Hematopoietic multipotent progenitor cell treated with erythropoietin and hydrocortisone succinate and interleukin-3 and kit ligand, for 6 days (in vitro differentiated cells): ENCODE data around the gene KCNB1.
"Not testable (repeated sequence)": the region's sequence is repeated elsewhere in the genome, so short reads cannot be mapped to it uniquely, and the experiment has no call there.

Source experiments
- DNase-seq: peaks from one replicate; pipeline ENCODE4 v3.0.0-alpha.2; 2015

The KCNB1 gene

DNA sequence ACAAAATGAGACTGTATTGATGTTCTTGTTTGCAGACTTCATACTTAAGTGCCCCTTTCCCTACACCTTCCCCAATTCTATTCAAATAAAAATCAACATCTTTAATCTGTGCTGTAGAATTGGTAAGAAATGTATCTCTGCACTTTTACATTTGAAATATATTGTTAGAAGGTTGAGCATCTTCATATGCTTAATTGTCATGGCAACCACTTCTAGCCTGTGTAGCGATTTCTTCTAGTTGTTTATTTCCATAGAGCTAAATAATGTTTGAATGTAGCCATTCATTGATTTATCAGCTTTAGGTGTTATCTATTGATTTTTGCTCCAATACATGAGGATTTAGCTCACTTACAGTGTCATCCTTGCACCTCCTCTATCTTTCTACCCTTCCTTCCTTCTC is 166.9 kb downstream of the KCNB1 start:
- no peak for DNase-seq

DNA sequence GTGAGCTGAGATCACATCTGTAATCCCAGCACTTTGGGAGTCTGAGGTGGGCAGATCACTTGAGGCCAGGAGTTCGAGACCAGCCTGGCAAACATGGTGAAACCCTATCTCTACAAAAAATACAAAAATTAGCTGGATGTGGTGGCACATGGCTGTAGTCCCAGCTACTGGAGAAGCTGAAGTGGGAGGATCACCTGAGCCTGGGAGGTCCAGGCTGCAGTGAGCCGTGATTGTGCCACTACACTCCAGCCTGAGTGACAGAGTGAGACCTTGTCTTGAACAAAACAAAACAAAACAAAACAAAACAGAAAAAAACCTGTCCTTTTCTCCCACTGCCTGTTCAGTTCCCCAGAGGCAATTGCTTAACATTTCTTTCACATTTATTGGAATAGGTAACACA is 168.4 kb downstream of the KCNB1 start:
- not testable (repeated sequence) for DNase-seq
